HepG2 (cell line): ENCODE results near the gene SYMPK. TPM values are rescaled to one million over a fixed set of nuclear protein-coding genes. Genes with fewer than 3 reads are reported as not detected.

Experiments
- ATAC-seq: fragments of 200-7000 bp; cut with Tn5 transposase; 3 replicates; pipeline ENCODE4 v1.9.1; 2020; ENCODE audit warnings: mild to moderate bottlenecking, moderate library complexity
- BruUV-seq: library from RNA; stranded (reverse); fragments of 400-500 nt; replicated peaks from 2 replicates; lab custom pipeline; 2021; lab: Mats Ljungman, UMichigan
- CTCF ChIA-PET: fragments of 300-600 bp; formaldehyde crosslinking; extraction: SDS; loops from one replicate; lab custom pipeline; 2021; ENCODE audit warnings: low total read pairs, inconsistent platforms, low intra/inter-chr PET ratio; lab: Yijun Ruan, JAX
- POLR2A ChIA-PET: fragments of 350-600 bp; sonication (Branson Sonifier 250); formaldehyde crosslinking; loops from one replicate; lab custom pipeline; 2020; ENCODE audit warnings: antibody characterized with exemption, inconsistent platforms; lab: Yijun Ruan, JAX
- DNase-seq: peaks from one replicate; pipeline ENCODE4 v3.0.0-alpha.2; 2015; ENCODE audit warnings: low spot score
- FAIRE-seq: peaks from 3 replicates; lab custom pipeline; 2011; peaks lifted over from hg19 to GRCh38; lab: Jason Lieb, UNC
- H2AFZ ChIP-seq: one replicate; pipeline ENCODE4 v1.6.1; 2011; ENCODE audit warnings: low read length, inconsistent platforms
- H3K27ac ChIP-seq: fragments of 300-600 bp; 3 replicates; pipeline ENCODE4 v1.8.0; 2011; ENCODE audit warnings: mixed run types, mild to moderate bottlenecking, mixed read lengths, low read length, inconsistent platforms; ENCODE audit not compliant: insufficient read depth; ENCODE audit errors: extremely low read length
- H3K27me3 ChIP-seq, 2 experiments: fragments of 200-600 bp in 1 of 2; 2 replicates in 1 of 2; 3 replicates in 1 of 2; pipeline versions ENCODE4 v1.6.0 to v1.8.0; 2011; ENCODE audit warnings: low read length in 2 of 2, mild to moderate bottlenecking in 2 of 2, moderate library complexity in 2 of 2, inconsistent platforms in 1 of 2; ENCODE audit not compliant: insufficient read depth in 2 of 2, control insufficient read depth in 1 of 2
- H3K36me3 ChIP-seq, 2 experiments: fragments of 200-600 bp in 1 of 2; replicated peaks in 1 of 2; 2 replicates in 1 of 2; 3 replicates in 1 of 2; pipeline versions ENCODE4 v1.5.1 to v1.8.0; 2011; ENCODE audit warnings: low read length in 2 of 2, inconsistent platforms in 1 of 2; ENCODE audit not compliant: insufficient read depth in 2 of 2, control insufficient read depth in 1 of 2
- H3K4me1 ChIP-seq: 2 replicates; pipeline ENCODE4 v1.5.1; 2012; ENCODE audit warnings: low read length, inconsistent platforms; ENCODE audit not compliant: insufficient read depth
- H3K4me2 ChIP-seq: 2 replicates; pipeline ENCODE4 v1.6.0; 2011; ENCODE audit warnings: low read depth, low read length, inconsistent platforms
- H3K4me3 ChIP-seq, 3 experiments: fragments of 200-600 bp in 1 of 3; sonication (generic), shearing (Covaris generic) in 1 of 3; replicated peaks in 1 of 3; 2 replicates each; pipeline ENCODE4 v1.5.1; 2011 to 2016; ENCODE audit warnings: low read length in 3 of 3, inconsistent platforms in 2 of 3, low read depth in 2 of 3, mild to moderate bottlenecking in 2 of 3, control low read depth in 1 of 3, mixed read lengths in 1 of 3; ENCODE audit not compliant: insufficient read depth in 1 of 3
- H3K79me2 ChIP-seq: one replicate; pipeline ENCODE4 v1.6.1; 2011; ENCODE audit warnings: low read length, inconsistent platforms; ENCODE audit not compliant: insufficient read depth
- H3K9ac ChIP-seq: 2 replicates; pipeline ENCODE4 v1.6.0; 2011; ENCODE audit warnings: mild to moderate bottlenecking, low read depth, low read length, inconsistent platforms; ENCODE audit not compliant: insufficient read depth
- H3K9me3 ChIP-seq: 2 replicates; pipeline ENCODE4 v1.5.1; 2012; ENCODE audit warnings: mild to moderate bottlenecking, low read length
- H4K20me1 ChIP-seq: 2 replicates; pipeline ENCODE4 v1.6.0; 2011; ENCODE audit warnings: inconsistent platforms, mild to moderate bottlenecking, low read length, moderate library complexity; ENCODE audit not compliant: insufficient read depth
- AGO2 ChIP-seq: fragments of 200-400 bp; formaldehyde crosslinking; optimal IDR thresholded peaks from 2 replicates; pipeline ENCODE3; 2017; ENCODE audit warnings: mild to moderate bottlenecking, low read depth, low read length, moderate library complexity
- GATA4 ChIP-seq: sonication (generic); IDR thresholded peaks from 2 replicates; pipeline ENCODE4 v1.6.1; 2016; ENCODE audit warnings: antibody characterized with exemption, low read depth, borderline replicate concordance
- RBFOX2 ChIP-seq: fragments of 200-400 bp; formaldehyde crosslinking; IDR thresholded peaks from 2 replicates; pipeline ENCODE4 v1.6.1; 2017; ENCODE audit warnings: low read depth, mild to moderate bottlenecking, low read length
- REPIN1 ChIP-seq: sonication (generic); formaldehyde crosslinking; IDR thresholded peaks from 2 replicates; pipeline ENCODE4 v1.8.0; 2022; ENCODE audit warnings: missing genetic modification reagents, low read depth, mild to moderate bottlenecking, borderline replicate concordance
- ZFP91 ChIP-seq: sonication (generic); formaldehyde crosslinking; IDR thresholded peaks from 2 replicates; pipeline ENCODE4 v1.9.0; 2022; ENCODE audit warnings: missing genetic modification reagents, mild to moderate bottlenecking, borderline replicate concordance
- ZKSCAN1 ChIP-seq: fragments of 150-350 bp; IDR thresholded peaks from 2 replicates; pipeline ENCODE4 v1.6.1; 2014; ENCODE audit warnings: low read length
- ZNF224 ChIP-seq: sonication (generic); formaldehyde crosslinking; IDR thresholded peaks from 2 replicates; pipeline ENCODE4 v1.5.0; 2020; ENCODE audit warnings: mild to moderate bottlenecking, missing genetic modification reagents
- ZNF333 ChIP-seq: sonication (generic); formaldehyde crosslinking; IDR thresholded peaks from 2 replicates; pipeline ENCODE4 v1.4.0; 2020; ENCODE audit warnings: mild to moderate bottlenecking, missing genetic modification reagents, borderline replicate concordance
- ZNF580 ChIP-seq: IDR thresholded peaks from 2 replicates; pipeline ENCODE4 v1.6.1; 2016; ENCODE audit warnings: low read depth, borderline replicate concordance
- ZNF83 ChIP-seq: sonication (generic); formaldehyde crosslinking; IDR thresholded peaks from 2 replicates; pipeline ENCODE4 v1.4.0; 2020; ENCODE audit warnings: missing genetic modification reagents, mild to moderate bottlenecking, borderline replicate concordance
- WGBS: methylation state at CpG from one replicate; pipeline ENCODE4 v1.1.6; 2017; ENCODE audit warnings: low lambda C conversion rate; 5-methylcytosine and 5-hydroxymethylcytosine counted together
- in situ Hi-C: cut with HindIII; loops from 2 replicates; pipeline ENCODE4 v1.10.0; 2017; ENCODE audit warnings: low pct_unique_long_range_greater_than_20kb; ENCODE audit not compliant: extremely low pct_ligation_motif_present
- intact Hi-C: fragments of 100-400 bp; cut with micrococcal nuclease; formaldehyde crosslinking; loops from one replicate; pipeline ENCODE4 v1.10.0; 2022; ENCODE audit not compliant: unreplicated experiment
- polyA plus RNA-seq, 8 experiments: library from polyadenylated mRNA; depleted of rRNA in 3 of 8; stranded (reverse) in 7 of 8; unstranded in 1 of 8; fragments of >200 nt; fragmentation: Illumina TruSeq in 4 of 8; extraction: Trizol in 4 of 8; gene quantifications; 2 replicates each; pipeline versions ENCODE4 v1.2.1 to v1.2.3, GENCODE V29; 2011 to 2016; ENCODE audit warnings: low read depth in 4 of 8, missing spikeins in 1 of 8, mixed read lengths in 1 of 8; ENCODE audit not compliant: insufficient read depth in 1 of 8
- total RNA-seq, 5 experiments: library from RNA; depleted of rRNA; stranded (reverse); fragments of >200 nt; fragmentation: Illumina TruSeq; extraction: Trizol; gene quantifications; 2 replicates each; pipeline ENCODE4 v1.2.3, GENCODE V29; 2016; ENCODE audit warnings: low read depth in 1 of 5
- TF ChIP-seq, protein P1 (sequence below): IDR thresholded peaks from 2 replicates; pipeline ENCODE4 v1.6.1; 2016; ENCODE audit warnings: mild to moderate bottlenecking, missing biosample characterization, missing genetic modification reagents
- TF ChIP-seq, protein P2 (sequence below): sonication (generic); formaldehyde crosslinking; conservative IDR thresholded peaks from 2 replicates; pipeline ENCODE4 v1.4.0; 2020; ENCODE audit warnings: mild to moderate bottlenecking, missing genetic modification reagents, moderate library complexity

Gene SYMPK
- total and polyA plus RNA-seq, 2 of the 13 experiments (the other 11 are each of a cell fraction or from before 2014, with no cell fraction given), result 21.9 to 55.7 TPM

DNA sequence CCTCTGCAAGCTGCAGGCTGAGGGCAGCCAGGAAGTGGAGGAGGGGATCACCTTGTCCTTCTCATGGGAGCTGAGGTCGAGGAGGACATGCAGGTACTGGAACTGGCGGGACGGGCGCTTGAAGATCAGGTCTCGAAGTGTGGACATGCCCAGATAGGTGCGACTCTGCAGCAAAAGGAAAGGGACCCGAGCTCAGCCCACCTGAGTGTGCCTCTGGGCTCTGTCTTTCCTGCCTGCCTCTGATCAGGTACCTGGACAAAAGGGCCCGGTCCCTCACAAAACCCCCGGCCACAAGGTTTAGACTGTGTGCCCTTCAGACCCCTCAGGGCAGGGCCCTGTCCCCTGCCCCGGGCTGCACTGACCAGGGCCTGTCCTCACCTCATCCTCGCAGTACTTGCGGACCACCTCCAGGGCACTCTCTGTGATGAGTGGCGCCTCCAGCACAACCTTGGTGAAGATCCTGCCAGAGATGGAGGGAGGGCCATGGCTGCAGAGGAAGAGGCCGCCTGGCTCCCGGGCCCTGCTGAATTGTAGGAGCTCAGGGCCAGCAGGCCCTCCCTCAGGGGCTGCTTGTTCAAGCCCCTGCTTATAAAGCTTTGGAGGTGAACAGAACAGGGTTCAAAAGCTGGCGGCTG is 35.4 kb downstream of the SYMPK start:
- no peak overlapping the region for H2AFZ ChIP-seq
- WGBS, result 90% methylated on average over 7 of the region's 16 CpGs
- H3K27me3 ChIP-seq, result no peaks in the 10 kb centered on the region
- FAIRE-seq (no peak), ATAC-seq (peak; percentile 38), DNase-seq (no peak)
- no peak overlapping the region for H3K9ac ChIP-seq
- ChIA-PET CTCF (no interaction called here), POLR2A (no interaction called here)
- peaks cover 42 to 81% of the 10 kb centered on the region in 2 experiments for H3K36me3 ChIP-seq
- no peak overlapping the region for H3K4me3 ChIP-seq
- H3K79me2 ChIP-seq, result no peaks in the 10 kb centered on the region
- H4K20me1 ChIP-seq, result no peaks in the 10 kb centered on the region
- no peak overlapping the region for H3K27ac ChIP-seq
- intact Hi-C loops, result no loop called here
- no TSS peak for BruUV-seq
- H3K4me2 ChIP-seq, result no peak overlapping the region
- no peaks in the 10 kb centered on the region for H3K4me1 ChIP-seq
- TF ChIP-seq AGO2, result peak; percentile 46
- TF ChIP-seq ZNF333 (CRISPR knock-in tag), result no peak
- no peak for TF ChIP-seq GATA4
- no peak for TF ChIP-seq ZNF580 (CRISPR knock-in tag)
- TF ChIP-seq ZKSCAN1, result no peak
- TF ChIP-seq, protein P1, sequence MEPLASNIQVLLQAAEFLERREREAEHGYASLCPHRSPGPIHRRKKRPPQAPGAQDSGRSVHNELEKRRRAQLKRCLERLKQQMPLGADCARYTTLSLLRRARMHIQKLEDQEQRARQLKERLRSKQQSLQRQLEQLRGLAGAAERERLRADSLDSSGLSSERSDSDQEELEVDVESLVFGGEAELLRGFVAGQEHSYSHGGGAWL, result no peak
- H3K9me3 ChIP-seq, result no peaks in the 10 kb centered on the region
- in situ Hi-C loops, result no loop called here

DNA sequence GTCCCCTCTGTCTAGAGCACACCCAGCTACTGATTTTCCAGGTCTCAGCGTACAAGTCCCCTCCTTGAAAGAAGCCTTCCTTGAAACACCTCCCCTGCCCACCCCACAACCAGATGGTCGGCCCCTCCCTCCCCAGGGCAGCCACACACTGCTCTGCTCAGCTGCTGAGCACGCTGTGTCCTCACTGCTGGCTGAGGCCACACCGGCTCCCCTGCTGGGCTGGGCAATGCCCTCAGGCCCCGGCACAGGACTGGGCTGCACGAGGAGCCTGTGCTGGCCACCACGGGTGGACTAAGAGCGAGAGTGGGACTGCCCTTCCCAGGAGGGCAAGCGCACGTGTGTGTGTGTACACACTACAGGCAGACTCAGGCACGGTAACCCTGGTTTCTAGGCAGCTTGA is 36.0 kb downstream of the SYMPK start:
- CTCF ChIA-PET, result no interaction called here
- POLR2A ChIA-PET, result no interaction called here
- TF ChIP-seq ZNF224 (CRISPR knock-in tag), result no peak
- TF ChIP-seq ZNF83 (CRISPR knock-in tag), result no peak
- TF ChIP-seq ZFP91 (CRISPR knock-in tag), result no peak
- no peak for TF ChIP-seq REPIN1 (CRISPR knock-in tag)
- TF ChIP-seq RBFOX2, result no peak
- TF ChIP-seq, protein P2, sequence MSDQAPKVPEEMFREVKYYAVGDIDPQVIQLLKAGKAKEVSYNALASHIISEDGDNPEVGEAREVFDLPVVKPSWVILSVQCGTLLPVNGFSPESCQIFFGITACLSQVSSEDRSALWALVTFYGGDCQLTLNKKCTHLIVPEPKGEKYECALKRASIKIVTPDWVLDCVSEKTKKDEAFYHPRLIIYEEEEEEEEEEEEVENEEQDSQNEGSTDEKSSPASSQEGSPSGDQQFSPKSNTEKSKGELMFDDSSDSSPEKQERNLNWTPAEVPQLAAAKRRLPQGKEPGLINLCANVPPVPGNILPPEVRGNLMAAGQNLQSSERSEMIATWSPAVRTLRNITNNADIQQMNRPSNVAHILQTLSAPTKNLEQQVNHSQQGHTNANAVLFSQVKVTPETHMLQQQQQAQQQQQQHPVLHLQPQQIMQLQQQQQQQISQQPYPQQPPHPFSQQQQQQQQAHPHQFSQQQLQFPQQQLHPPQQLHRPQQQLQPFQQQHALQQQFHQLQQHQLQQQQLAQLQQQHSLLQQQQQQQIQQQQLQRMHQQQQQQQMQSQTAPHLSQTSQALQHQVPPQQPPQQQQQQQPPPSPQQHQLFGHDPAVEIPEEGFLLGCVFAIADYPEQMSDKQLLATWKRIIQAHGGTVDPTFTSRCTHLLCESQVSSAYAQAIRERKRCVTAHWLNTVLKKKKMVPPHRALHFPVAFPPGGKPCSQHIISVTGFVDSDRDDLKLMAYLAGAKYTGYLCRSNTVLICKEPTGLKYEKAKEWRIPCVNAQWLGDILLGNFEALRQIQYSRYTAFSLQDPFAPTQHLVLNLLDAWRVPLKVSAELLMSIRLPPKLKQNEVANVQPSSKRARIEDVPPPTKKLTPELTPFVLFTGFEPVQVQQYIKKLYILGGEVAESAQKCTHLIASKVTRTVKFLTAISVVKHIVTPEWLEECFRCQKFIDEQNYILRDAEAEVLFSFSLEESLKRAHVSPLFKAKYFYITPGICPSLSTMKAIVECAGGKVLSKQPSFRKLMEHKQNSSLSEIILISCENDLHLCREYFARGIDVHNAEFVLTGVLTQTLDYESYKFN (CRISPR knock-in tag), result no peak

More for the DNA sequence above, 36.0 kb downstream of the SYMPK start:
- in situ Hi-C loops, result no loop called here
- Histone ChIP-seq H3K36me3 (peaks cover 42 to 85% of the 10 kb centered on the region in 2 experiments), H2AFZ (no peak overlapping the region), H4K20me1 (no peaks in the 10 kb centered on the region), H3K4me2 (no peak overlapping the region), H3K27me3 (no peaks in the 10 kb centered on the region), H3K9me3 (no peaks in the 10 kb centered on the region), H3K4me3 (no peak overlapping the region), H3K9ac (no peak overlapping the region), H3K79me2 (no peaks in the 10 kb centered on the region), H3K27ac (no peak overlapping the region), H3K4me1 (no peaks in the 10 kb centered on the region)
- BruUV-seq, result no TSS peak
- intact Hi-C loops, result no loop called here
- WGBS, result 97% methylated on average over 11 of the region's 11 CpGs
- DNase-seq (no peak), ATAC-seq (no peak), FAIRE-seq (no peak)
